Activated T-cell treated with anti-CD3 and anti-CD28 coated beads, Interleukin-2, amount 50 U/mL, for 48 hours (primary cell): Measurements from ENCODE around the gene EREG.
"Not testable (repeated sequence)": the region's sequence is repeated elsewhere in the genome, so short reads cannot be mapped to it uniquely, and the experiment has no call there.

Source experiments
- DNase-seq, 2 experiments: peaks; one replicate each; pipeline ENCODE4 v3.0.0-alpha.2; 2020

Gene EREG

GRCh38 chr4:74391890-74392475, 27.0 kb downstream of the EREG start:
- no peak for DNase-seq

- DNase-seq = no peak
Observed at GRCh38 chr4:74394476-74395136, 29.7 kb downstream of the EREG start.

GRCh38 chr4:74395633-74396032, 30.7 kb downstream of the EREG start:
- DNase-seq = no peak

GRCh38 chr4:74397748-74398426, 32.9 kb downstream of the EREG start:
- no peak for DNase-seq

GRCh38 chr4:74398894-74399589, 34.1 kb downstream of the EREG start:
- not testable (repeated sequence) for DNase-seq

- no peak for DNase-seq
Observed at GRCh38 chr4:74400395-74400794, 35.5 kb downstream of the EREG start.

GRCh38 chr4:74402692-74403456, 37.9 kb downstream of the EREG start:
- DNase-seq = no peak

- DNase-seq = no peak
Observed at GRCh38 chr4:74407891-74408290, 42.9 kb downstream of the EREG start.

GRCh38 chr4:74408639-74409038, 43.7 kb downstream of the EREG start:
- DNase-seq = no peak

GRCh38 chr4:74410272-74410671, 45.3 kb downstream of the EREG start:
- no peak for DNase-seq

GRCh38 chr4:74412225-74412624, 47.3 kb downstream of the EREG start:
- DNase-seq = no peak

- DNase-seq = no peak
Observed at GRCh38 chr4:74413265-74413664, 48.3 kb downstream of the EREG start.

- DNase-seq = no peak
Observed at GRCh38 chr4:74414149-74414809, 49.3 kb downstream of the EREG start.

- DNase-seq = no peak
Observed at GRCh38 chr4:74415602-74416300, 50.8 kb downstream of the EREG start.

- DNase-seq = no peak
Observed at GRCh38 chr4:74418063-74418670, 53.2 kb downstream of the EREG start.

- DNase-seq = no peak
Observed at GRCh38 chr4:74420863-74421262, 55.9 kb downstream of the EREG start.

- DNase-seq = no peak
Observed at GRCh38 chr4:74423104-74423503, 58.2 kb downstream of the EREG start.

- no peak for DNase-seq
Observed at GRCh38 chr4:74424111-74424510, 59.2 kb downstream of the EREG start.

- no peak for DNase-seq
Observed at GRCh38 chr4:74426101-74426500, 61.2 kb downstream of the EREG start.

- DNase-seq = no peak
Observed at GRCh38 chr4:74428276-74428675, 63.3 kb downstream of the EREG start.

- DNase-seq = no peak
Observed at GRCh38 chr4:74431113-74431826, 66.3 kb downstream of the EREG start.
